Stimulated activated CD4-positive, alpha-beta T cell treated with anti-CD3 and anti-CD28 coated beads, Interleukin-1b, Interleukin-23, amount 100 ng/mL, for 48 hours (primary cell): ENCODE data around the gene B3GALT5.
"Not testable (repeated sequence)": the region's sequence is repeated elsewhere in the genome, so short reads cannot be mapped to it uniquely, and the experiment has no call there.

ENCODE experiments used
- DNase-seq: peaks from one replicate; pipeline ENCODE4 v3.0.0-alpha.2; 2020

B3GALT5 gene

GRCh38 chr21:39612233-39613040 lies at the start of gene B3GALT5:
B3GALT5 (plus strand) TSS chr21:39612940; CDS start chr21:39660560, 47,620 bp downstream.
- no peak for DNase-seq

- no peak for DNase-seq
Observed at GRCh38 chr21:39564200-39564599, 48.5 kb upstream of the B3GALT5 start.

- DNase-seq, result no peak
Observed at GRCh38 chr21:39567180-39567972, 45.4 kb upstream of the B3GALT5 start.

DNA sequence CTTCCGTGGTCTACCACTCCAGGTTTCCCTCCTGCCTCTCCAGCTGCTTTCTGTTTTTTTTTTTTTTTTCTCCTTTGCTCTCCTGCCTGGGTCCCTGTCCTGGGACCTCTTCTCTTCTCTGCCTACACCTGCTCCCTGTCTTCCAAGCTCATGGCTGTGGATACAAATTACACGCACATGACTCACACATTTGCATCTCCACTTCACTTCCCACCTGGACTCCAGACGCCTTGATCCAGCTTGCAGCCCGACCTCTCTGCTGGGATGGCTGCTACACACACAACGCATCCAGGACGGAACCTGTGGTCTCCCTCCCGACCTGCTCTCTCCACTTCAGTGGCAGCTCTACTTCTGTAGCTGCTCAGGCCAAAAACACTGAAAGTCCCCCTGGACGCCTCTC lies 44.4 kb upstream of the B3GALT5 start:
- no peak for DNase-seq

DNA sequence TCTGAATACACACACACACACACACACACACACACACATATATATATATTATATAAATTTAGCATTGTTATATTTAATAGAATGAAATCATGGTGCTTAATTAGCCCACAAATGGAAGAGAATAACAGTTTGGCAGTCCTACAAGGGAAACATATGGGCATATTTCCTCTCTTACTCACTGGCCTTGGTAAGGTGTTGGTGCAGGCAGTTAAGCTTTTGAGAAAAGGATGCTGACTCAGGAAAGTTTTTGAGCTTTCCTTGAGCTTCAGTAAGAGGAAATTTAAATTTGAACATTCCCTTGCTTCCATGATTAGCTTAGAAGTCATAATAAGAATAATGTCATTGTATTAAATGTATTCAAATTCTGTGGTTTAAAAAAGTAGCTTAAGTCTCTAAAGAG lies 37.0 kb upstream of the B3GALT5 start:
- DNase-seq, result no peak

DNA sequence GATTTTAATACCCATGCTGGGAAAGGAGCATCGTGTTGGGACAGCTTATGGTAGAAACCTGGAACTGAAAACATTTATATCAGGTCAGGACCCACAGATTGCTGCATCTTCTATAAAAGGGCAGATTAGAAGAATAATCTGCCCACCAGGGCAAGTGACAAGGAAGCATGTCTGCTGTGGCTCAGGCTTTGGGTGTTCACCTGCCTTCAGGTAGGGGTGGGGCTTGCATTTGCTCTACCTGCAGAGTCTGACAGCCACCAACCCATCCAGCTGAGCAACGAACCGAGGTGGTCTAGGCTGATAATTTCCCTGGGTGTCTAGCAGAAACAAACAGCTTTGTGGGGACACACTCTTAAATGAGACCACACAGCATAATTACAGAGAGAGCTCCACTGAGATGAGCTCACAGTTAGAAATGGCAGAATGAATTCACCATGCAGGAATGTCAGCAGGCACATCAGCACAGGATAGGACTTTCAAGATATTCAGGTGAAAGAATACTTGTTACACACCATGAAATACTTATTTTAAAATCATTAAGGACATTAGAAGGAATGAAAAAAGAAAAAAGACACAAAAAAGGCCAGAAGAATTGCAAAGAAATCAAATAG lies 36.1 kb upstream of the B3GALT5 start:
- no peak for DNase-seq

DNA sequence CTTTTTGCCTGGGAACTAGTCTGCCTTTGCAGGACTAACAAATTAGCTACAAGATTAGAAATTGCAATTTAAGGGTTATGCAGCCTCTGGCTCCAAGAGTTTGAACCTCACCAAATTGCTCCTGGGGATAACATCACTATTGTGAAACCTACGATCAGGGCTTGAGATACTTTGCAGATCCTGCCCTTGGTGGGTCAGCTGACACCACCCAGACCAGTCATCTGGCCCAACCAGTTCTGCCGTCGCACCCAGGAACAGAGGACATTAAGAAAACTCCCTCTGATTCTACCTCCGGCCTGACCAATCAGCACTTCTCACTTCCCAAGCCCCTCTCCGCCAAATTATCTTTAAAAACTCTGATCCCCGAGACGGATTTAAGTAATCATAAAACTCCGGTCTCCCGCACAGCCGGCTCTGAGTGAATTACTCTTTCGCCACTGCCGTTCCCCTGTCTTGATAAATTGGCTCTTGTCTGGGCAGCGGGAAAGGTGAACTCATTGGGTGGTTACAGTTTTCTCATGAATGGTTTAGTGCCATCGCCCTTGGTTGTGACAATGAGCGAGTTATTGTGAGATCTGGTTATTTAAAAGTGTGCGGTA lies 32.9 kb upstream of the B3GALT5 start:
- no peak for DNase-seq

- no peak for DNase-seq
Observed at GRCh38 chr21:39580744-39581143, 32.0 kb upstream of the B3GALT5 start.

- DNase-seq, result no peak
Observed at GRCh38 chr21:39581414-39581813, 31.3 kb upstream of the B3GALT5 start.

DNA sequence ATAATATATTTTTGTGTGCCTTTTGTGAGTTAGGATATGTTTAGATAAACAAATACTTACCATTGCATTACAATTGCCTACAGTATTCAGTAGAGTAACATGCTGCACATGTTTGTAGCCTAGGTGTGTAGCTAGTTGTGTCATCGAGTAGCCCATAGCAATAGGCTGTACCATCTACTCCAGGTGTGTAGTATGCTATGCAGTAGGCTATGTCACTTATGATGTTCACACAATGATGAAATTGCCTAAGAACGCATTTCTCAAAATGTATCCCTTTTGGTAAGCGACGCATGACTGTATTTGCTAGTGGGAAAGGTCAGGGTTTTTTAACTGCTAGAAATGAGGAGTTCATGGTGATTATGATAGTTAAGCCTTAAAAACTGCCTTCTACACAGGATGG lies 30.0 kb upstream of the B3GALT5 start:
- no peak for DNase-seq

DNA sequence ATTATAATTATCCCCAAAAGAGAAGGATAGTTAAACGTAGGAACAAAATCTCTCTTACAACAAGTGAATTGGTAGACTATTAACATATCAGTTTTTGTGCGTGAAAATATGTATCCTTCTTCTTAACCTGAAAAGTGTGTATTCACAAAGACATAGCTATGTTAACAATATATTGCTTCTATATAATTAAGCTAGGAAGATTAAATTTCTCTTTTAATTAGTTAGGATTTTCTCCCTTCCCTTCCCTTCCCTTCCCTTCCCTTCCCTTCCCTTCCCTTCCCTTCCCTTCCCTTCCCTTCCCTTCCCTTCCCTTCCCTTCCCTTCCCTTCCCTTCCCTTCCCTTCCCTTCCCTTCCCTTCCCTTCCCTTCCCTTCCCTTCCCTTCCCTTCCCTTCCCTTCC lies 29.2 kb upstream of the B3GALT5 start:
- DNase-seq, result not testable (repeated sequence)

GRCh38 chr21:39587376-39587775 lies 25.4 kb upstream of the B3GALT5 start:
- DNase-seq, result no peak

GRCh38 chr21:39588884-39589283 lies 23.9 kb upstream of the B3GALT5 start:
- DNase-seq, result no peak

DNA sequence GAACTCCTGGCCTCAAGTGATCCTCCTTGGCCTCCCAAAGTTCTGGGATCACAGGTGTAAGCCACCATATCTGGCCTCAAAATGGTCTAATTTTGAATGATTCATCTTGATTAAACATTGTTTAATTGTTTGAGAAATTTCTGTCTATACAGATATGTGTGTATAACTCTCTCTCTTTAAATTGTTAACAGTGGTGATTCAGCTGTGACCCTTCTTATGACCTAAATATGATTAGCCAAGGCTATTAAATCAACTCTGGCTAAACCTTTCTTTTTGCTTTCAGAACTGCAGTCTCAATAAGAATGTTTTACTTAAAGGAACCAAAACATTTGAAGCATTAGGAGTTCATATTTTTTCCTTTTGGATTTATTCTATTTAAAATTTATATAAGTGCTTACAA lies 19.2 kb upstream of the B3GALT5 start:
- no peak for DNase-seq

- no peak for DNase-seq
Observed at GRCh38 chr21:39595465-39595864, 17.3 kb upstream of the B3GALT5 start.

DNA sequence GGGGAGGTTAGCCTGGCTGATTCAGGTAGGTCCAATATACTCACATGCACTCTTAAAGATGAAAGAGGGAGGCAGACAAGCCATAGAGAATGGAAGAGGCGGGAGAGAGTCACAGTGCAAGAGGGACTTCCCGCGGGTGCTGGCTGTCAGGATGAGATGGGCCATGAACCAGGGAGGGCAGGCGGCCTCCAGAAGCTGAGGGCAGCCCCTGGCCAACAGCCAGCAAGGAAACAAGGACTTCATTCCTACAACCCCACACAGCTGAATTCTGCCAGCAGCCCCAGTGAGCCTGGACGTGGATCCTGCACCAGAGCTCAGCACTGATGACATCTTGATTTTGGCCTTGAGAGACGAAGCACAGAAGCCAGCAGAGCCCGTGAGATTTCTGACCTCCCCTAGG lies 15.1 kb upstream of the B3GALT5 start:
- DNase-seq, result no peak

DNA sequence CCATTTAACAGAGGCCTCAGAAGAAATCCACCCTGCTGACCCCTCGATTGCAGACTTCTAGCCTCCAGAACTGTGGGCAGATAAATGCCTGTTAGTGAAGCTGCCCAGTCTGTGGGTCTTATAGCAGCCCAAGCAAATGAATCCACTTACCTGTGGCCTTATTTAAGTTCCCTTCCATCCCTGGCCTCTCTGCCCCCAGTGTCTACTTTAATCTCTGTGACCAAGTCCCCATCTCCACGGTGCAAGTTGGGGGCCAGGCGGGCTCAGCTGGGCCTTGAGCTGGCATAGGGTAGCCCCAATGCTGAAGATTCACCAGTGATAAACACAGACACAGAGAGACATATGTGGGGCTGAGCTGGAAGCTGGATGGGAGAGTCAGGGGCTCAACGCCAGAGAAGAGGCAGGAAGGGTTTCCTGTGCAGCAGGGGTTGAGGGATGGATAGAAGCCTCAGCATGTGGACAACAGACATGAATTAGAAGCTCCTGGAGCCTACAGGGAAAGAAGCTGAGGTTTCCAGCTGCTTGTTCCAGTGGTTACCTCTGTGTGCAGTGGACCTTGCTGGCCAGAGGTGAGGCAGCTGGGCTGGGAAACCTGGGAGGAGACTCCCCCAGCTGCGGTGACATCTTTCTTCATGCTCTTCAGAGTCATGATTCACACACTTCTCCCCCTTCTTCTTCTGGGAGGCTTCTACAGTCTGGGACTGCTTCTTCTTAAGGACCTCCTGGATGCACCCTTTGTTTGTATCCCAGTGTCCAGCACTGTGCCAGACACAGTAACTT lies 13.4 kb upstream of the B3GALT5 start:
- no peak for DNase-seq

- no peak for DNase-seq
Observed at GRCh38 chr21:39601187-39601928, 11.4 kb upstream of the B3GALT5 start.

- DNase-seq, result no peak
Observed at GRCh38 chr21:39602076-39602689, 10.6 kb upstream of the B3GALT5 start.

DNA sequence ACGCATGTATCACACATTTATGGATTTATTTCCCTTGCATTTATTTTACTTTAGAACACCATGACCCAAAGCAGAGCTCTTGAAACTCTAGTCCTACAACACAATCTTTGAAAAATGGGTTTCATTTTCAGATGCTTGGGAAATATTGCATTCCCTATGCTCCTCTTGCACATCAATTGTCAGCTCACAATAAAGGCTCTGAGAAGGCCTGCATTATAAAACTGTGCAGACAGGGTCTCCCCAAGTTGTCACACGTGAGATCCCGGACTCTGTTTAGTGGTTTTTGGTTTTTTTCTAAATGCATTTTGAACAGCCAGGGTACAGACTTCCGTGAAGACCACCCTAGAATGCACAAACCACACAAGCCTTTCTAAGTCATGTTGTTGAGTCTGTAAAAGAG lies 9.9 kb upstream of the B3GALT5 start:
- DNase-seq, result no peak

DNA sequence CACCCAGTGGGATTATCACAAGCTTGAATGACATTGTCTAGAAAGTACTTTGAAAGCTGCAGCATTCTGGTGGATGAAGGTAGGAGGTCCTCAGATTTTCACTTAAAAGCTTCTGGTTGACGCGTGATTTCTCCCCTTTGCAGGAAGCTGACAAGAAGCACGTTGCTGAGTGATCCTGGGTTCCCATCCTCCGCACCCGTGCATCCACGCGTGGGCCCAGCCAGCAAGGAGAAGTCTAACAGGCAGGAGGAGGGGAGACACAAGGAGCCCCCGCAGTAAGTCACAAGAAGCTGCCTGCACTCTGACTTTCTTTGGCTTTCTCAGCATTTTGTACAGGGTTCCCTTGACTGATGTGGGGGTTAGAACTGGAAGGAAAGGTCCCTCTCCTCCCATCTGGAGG lies 7.8 kb upstream of the B3GALT5 start:
- no peak for DNase-seq
